ENCODE measurements around the gene ALLC.

The ALLC gene

GRCh38 chr2:3679180-3679579, 21.2 kb downstream of the ALLC start:
- DNase-seq (ENCODE audit: low read depth in 2 of 2) = no peak

GRCh38 chr2:3679616-3680393, 21.8 kb downstream of the ALLC start:
- no peak for DNase-seq (ENCODE audit: low read depth in 2 of 2)

GRCh38 chr2:3680548-3681345, 22.7 kb downstream of the ALLC start:
- DNase-seq (ENCODE audit: low read depth in 2 of 2) = no peak

- no peak for DNase-seq (ENCODE audit: low read depth in 2 of 2)
Measured at GRCh38 chr2:3681625-3682024, 23.6 kb downstream of the ALLC start.

DNA sequence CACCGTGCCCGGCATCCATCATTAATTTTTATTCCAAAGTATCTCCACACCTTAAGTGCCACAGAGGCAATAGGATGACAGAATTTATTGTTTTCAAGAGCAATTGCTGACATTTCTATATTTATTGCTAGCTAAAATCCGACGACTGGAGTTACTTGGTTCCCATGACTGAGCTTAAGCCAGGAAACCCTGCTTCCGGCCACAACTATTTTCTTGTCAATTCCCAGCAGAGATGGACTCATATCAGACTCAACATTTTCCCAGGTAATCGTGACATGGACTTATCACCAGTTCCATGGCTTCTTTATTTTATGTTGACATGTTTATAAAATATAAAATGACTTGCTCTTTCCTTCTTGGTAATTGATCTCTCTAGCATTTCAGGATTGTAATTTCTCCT, 24.8 kb downstream of the ALLC start:
- no peak for DNase-seq (ENCODE audit: low read depth in 2 of 2)

DNA sequence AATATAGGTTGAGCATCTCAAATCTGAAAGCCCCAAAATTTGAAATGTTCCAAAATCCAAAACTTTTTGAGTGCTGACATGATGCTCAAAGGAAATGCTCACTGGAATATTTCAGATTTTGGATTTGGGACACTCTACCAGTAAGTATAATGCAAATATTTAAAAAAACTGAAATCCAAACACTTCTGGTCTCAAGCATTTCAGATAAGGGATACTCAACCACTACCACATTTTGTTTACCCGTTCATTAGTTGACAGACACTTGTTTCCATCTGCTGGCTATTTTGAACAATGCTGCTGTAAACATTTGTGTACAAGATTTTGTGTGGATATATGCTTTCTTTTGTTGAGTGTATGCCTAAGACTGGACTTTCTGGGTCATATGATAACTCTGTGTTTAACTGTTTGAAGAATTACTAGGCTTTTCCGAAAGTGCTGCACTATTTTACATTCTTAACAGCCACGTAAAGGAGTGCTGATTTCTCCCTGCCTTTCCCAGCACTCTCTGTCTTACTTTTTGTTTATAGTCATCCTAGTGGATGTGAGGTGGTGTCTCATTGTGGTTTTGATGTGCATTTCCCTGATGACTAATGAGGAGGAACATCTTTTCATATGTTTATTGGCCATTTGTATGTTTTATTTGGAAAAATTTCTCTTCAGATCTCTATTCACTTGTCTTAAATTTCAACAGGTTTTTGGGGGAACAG, 25.9 kb downstream of the ALLC start:
- no peak for DNase-seq (ENCODE audit: low read depth in 2 of 2)

GRCh38 chr2:3689998-3690748, 32.2 kb downstream of the ALLC start:
- no peak for DNase-seq (ENCODE audit: low read depth in 2 of 2)

- DNase-seq (ENCODE audit: low read depth in 2 of 2) = no peak
Measured at GRCh38 chr2:3692375-3692774, 34.4 kb downstream of the ALLC start.

- no peak for DNase-seq (ENCODE audit: low read depth in 2 of 2)
Measured at GRCh38 chr2:3696545-3696944, 38.5 kb downstream of the ALLC start.

GRCh38 chr2:3701071-3701470, 43.1 kb downstream of the ALLC start:
- DNase-seq (ENCODE audit: low read depth in 2 of 2) = no peak

DNA sequence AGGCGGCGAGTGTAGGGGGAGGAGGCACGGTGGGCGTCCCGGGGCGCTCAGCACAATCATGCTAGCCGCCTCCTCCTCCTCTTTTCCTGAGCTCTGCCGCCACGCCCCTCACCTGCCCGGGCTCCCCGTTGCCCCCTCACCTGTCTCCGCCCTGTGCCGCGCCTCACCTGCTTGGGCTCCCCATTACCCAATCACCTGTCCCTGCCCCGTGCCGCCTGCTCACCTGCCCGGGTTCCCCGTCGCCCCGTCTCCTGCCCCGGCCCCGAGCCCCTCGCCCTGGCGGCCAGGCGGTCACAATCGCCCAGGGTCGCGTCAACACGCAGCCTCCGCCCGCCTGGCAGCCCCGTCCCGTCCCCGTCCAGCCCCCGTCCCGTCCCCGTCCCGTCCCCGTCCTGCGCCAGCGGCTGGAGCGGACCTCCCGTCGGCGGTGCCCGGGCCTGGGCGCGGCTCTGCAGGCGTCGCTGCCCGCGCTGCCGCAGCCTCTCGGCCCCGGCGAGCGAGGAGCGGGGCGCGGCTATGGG, 45.3 kb downstream of the ALLC start, which contains the start of gene DCDC2C:
Gene DCDC2C (plus strand): TSS at position 340 of the 521 bp plus-strand sequence. CDS start 177 bp downstream, at position 517.
- DNase-seq (ENCODE audit: low read depth in 2 of 2) = no peak

DNA sequence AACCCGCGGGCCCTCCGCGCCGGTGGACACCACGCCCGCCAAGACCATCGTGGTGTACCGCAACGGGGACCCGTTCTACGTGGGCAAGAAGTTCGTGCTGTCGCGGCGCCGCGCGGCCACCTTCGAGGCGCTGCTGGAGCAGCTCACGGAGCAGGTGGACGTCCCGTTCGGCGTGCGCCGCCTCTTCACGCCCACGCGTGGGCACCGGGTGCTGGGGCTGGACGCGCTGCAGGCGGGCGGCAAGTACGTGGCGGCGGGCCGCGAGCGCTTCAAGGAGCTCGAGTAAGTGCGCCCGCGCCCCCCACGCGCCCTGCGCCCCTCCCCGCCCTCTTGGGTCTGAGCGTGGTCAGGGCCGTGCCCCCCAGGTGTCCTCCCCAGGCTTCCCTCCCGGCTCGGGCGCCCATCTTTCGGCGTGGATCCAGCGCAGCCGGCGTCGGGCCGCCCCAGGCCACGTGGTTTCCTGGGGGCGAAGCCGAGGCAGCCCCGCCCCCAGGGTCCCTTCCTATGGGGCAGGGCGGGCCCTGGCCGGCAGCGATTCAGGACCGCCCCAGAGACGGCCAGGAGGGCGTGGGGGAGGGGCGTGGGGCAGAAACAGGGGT, 45.9 kb downstream of the ALLC start:
- no peak for DNase-seq (ENCODE audit: low read depth in 2 of 2)

GRCh38 chr2:3704692-3705091, 46.7 kb downstream of the ALLC start:
- no peak for DNase-seq (ENCODE audit: low read depth in 2 of 2)

DNA sequence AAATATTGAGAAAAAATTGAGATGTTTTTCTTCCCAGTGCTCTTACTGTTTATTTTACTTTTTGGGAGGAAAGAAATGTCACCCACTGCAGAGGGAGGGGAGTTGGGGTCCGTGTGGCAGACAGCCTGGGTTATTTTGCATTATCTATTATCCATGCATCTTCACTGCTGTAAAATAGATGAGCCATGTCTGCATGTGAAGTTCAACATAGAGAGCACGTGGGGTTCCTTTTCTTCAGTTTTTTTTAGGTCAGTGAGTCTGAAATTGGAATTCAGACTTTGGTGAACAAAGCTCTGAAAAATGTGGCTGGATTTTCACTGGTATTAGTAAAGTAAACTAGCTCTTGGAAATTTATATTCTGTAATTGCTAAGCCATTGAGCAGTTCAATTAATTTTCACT, 47.8 kb downstream of the ALLC start:
- no peak for DNase-seq (ENCODE audit: low read depth in 2 of 2)

- DNase-seq (ENCODE audit: low read depth in 2 of 2) = no peak
Measured at GRCh38 chr2:3706892-3707291, 48.9 kb downstream of the ALLC start.

GRCh38 chr2:3708576-3708975, 50.6 kb downstream of the ALLC start:
- no peak for DNase-seq (ENCODE audit: low read depth in 2 of 2)

DNA sequence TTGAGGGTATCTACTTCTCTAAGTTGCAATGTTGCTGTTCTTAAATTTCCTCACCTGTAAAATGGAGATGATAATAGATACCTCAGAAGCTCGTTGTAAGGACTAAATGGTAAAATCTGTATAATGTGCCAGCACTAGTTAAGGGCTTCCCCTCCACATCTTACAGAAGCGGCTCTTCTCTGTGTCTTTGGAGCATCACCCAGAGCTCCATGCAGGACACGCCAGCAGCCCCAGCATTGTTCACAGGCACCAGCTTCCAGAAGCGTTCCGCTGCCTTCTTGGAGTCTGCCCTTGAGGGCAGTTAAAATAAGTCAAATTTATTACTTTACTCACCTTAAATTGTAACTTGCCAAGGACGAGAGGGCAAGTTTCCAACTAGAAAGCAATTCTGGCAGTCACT, 51.2 kb downstream of the ALLC start:
- DNase-seq (ENCODE audit: low read depth in 2 of 2) = no peak

DNA sequence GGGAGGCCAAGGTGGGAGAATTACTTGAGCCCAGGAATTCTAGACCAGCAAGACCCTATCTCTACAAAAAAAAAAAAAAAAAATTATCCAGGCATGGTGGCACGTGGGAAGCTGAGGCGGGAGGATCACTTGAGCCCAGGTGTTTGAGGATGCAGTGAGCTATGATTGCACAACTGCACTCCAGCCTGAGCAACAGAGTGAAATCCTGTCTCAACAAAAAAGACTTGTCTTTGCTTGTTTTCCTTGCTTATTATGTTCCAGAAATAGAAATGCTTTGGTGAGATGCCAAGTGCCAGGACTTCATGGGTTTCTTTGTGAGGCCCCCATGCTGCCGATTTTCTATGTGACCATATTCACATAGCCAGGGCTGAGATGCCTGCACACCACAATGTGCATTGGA, 54.4 kb downstream of the ALLC start:
- no peak for DNase-seq (ENCODE audit: low read depth in 2 of 2)

- DNase-seq (ENCODE audit: low read depth in 2 of 2) = no peak
Measured at GRCh38 chr2:3712831-3713503, 55.0 kb downstream of the ALLC start.

GRCh38 chr2:3718679-3719078, 60.7 kb downstream of the ALLC start:
- no peak for DNase-seq (ENCODE audit: low read depth in 2 of 2)

- no peak for DNase-seq (ENCODE audit: low read depth in 2 of 2)
Measured at GRCh38 chr2:3725002-3725401, 67.0 kb downstream of the ALLC start.

All from stimulated activated CD8-positive, alpha-beta memory T cell treated with anti-CD3 and anti-CD28 coated beads, Interleukin-7, amount 100 ng/mL, for 4 hours (primary cell).